Measurements from ENCODE around the gene STARD13. TPM values are rescaled to one million over a fixed set of nuclear protein-coding genes. Genes with fewer than 3 reads are reported as not detected.

The STARD13 gene
- total and polyA plus RNA-seq, 4 donors: 2.7 to 15.3 (median 5.7) TPM

DNA sequence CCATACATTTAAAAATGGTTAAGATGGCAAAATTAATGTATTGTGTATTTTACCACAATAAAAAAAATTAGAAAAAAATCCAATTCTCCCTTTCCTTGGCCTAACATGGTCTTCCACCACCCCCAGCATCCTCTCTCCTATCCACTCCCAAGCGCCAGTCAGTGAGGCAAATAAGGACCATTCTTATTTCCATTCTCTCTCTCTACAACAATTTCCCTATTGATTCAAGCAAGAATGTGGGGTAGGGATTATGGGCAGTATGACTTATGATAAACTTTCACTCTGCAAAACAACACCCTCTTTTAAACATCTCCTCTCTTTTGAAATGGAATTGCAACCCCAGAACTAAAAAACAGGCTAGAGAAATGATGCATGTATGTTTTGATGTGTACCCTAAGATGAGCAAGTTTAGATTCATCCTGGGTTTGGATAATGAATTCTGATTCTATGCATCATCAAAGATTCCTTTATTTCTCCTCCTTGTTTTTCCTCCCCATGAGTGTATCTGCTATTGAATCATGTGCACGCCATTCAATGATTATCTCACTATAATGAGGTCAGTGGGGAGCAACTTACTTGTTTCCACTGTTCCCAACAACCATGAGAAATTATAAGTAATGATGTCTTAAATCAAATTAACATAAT is 3.5 kb downstream of the STARD13 start:
- Histone ChIP-seq H3K4me1 (ENCODE audit: control insufficient read depth in 4 of 4, insufficient read depth in 4 of 4, low read length in 3 of 4) (peaks cover 13 to 48% (median 30%) of the 10 kb centered on the region in 4 donors), H3K27ac (ENCODE audit: low read depth in 1 of 2, low read length in 2 of 2) (no peak overlapping the region), H3K9me3 (ENCODE audit: control insufficient read depth in 4 of 4, low read length in 3 of 4) (no peaks in the 10 kb centered on the region), H3K9ac (ENCODE audit: low read depth in 1 of 2, low read length in 2 of 2) (no peak overlapping the region), H3K36me3 (ENCODE audit: control insufficient read depth in 4 of 4, insufficient read depth in 3 of 4, low read depth in 1 of 4, low read length in 3 of 4) (no peaks in the 10 kb centered on the region), H3K4me3 (ENCODE audit: low read depth in 1 of 3, low read length in 3 of 3) (no peak overlapping the region), H3K27me3 (ENCODE audit: control insufficient read depth in 4 of 4, insufficient read depth in 4 of 4, low read length in 3 of 4) (no peaks in the 10 kb centered on the region)
- TF ChIP-seq RXRA (IDR thresholded peaks at IDR 0.05) (no peak), GABPA (IDR thresholded peaks at IDR 0.05 in 1 of 2, conservative IDR thresholded peaks at IDR 0.05 in 1 of 2) (no peak), YY1 (IDR thresholded peaks at IDR 0.05) (no peak), RAD21 (IDR thresholded peaks at IDR 0.05) (no peak), HNF4A (conservative IDR thresholded peaks at IDR 0.05) (no peak), FOXA2 (IDR thresholded peaks at IDR 0.05) (no peak), TAF1 (conservative IDR thresholded peaks at IDR 0.05) (no peak), SP1 (IDR thresholded peaks at IDR 0.05) (no peak)
- TF ChIP-seq, protein P1, sequence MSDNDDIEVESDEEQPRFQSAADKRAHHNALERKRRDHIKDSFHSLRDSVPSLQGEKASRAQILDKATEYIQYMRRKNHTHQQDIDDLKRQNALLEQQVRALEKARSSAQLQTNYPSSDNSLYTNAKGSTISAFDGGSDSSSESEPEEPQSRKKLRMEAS (IDR thresholded peaks at IDR 0.05): no peak
- TF ChIP-seq, protein P2, sequence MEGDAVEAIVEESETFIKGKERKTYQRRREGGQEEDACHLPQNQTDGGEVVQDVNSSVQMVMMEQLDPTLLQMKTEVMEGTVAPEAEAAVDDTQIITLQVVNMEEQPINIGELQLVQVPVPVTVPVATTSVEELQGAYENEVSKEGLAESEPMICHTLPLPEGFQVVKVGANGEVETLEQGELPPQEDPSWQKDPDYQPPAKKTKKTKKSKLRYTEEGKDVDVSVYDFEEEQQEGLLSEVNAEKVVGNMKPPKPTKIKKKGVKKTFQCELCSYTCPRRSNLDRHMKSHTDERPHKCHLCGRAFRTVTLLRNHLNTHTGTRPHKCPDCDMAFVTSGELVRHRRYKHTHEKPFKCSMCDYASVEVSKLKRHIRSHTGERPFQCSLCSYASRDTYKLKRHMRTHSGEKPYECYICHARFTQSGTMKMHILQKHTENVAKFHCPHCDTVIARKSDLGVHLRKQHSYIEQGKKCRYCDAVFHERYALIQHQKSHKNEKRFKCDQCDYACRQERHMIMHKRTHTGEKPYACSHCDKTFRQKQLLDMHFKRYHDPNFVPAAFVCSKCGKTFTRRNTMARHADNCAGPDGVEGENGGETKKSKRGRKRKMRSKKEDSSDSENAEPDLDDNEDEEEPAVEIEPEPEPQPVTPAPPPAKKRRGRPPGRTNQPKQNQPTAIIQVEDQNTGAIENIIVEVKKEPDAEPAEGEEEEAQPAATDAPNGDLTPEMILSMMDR (IDR thresholded peaks at IDR 0.05; ENCODE audit: low read depth, low read length, missing input control): no peak
- TF ChIP-seq, protein P3, sequence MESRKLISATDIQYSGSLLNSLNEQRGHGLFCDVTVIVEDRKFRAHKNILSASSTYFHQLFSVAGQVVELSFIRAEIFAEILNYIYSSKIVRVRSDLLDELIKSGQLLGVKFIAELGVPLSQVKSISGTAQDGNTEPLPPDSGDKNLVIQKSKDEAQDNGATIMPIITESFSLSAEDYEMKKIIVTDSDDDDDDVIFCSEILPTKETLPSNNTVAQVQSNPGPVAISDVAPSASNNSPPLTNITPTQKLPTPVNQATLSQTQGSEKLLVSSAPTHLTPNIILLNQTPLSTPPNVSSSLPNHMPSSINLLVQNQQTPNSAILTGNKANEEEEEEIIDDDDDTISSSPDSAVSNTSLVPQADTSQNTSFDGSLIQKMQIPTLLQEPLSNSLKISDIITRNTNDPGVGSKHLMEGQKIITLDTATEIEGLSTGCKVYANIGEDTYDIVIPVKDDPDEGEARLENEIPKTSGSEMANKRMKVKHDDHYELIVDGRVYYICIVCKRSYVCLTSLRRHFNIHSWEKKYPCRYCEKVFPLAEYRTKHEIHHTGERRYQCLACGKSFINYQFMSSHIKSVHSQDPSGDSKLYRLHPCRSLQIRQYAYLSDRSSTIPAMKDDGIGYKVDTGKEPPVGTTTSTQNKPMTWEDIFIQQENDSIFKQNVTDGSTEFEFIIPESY (IDR thresholded peaks at IDR 0.05): no peak
- 97% methylated on average over 2 of the region's 2 CpGs for WGBS
- no peak for DNase-seq (ENCODE audit: low spot score)

DNA sequence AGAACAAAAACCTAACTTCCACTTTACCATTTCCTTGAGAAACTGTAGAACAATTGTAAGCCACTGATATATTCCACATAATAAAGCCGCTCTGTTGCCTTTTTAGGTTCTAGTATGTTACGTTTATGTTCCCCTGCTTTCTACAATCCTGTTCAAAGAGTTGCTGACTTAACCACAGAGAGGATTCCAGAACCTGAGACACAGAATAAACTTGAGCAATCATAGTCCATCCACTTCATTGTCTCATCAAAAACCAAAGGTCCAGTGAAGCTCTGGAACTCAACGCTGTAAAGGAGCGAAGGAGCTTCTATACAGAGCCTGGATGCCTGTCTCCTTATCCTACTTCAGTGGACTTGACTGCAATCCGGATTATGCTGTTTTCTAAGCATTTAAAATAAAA is 4.6 kb downstream of the STARD13 start:
- H3K27ac ChIP-seq (ENCODE audit: low read depth in 1 of 2, low read length in 2 of 2): peak overlapping the region; percentile 38 to 89
- peaks cover 16 to 51% (median 30%) of the 10 kb centered on the region in 4 donors for H3K4me1 ChIP-seq (ENCODE audit: control insufficient read depth in 4 of 4, insufficient read depth in 4 of 4, low read length in 3 of 4)
- H3K36me3 ChIP-seq (ENCODE audit: control insufficient read depth in 4 of 4, insufficient read depth in 3 of 4, low read depth in 1 of 4, low read length in 3 of 4): no peaks in the 10 kb centered on the region
- no peak overlapping the region for H3K9ac ChIP-seq (ENCODE audit: low read depth in 1 of 2, low read length in 2 of 2)
- no peaks in the 10 kb centered on the region for H3K9me3 ChIP-seq (ENCODE audit: control insufficient read depth in 4 of 4, low read length in 3 of 4)
- no peaks in the 10 kb centered on the region for H3K27me3 ChIP-seq (ENCODE audit: control insufficient read depth in 4 of 4, insufficient read depth in 4 of 4, low read length in 3 of 4)
- H3K4me3 ChIP-seq (ENCODE audit: low read depth in 1 of 3, low read length in 3 of 3): no peak overlapping the region
- TF ChIP-seq, protein P1 (IDR thresholded peaks at IDR 0.05): no peak
- TF ChIP-seq HNF4A (conservative IDR thresholded peaks at IDR 0.05): peak in 1 of 2 donors; percentile 27
- WGBS: 83% methylated on average over 5 of the region's 5 CpGs
- no peak for DNase-seq (ENCODE audit: low spot score)

DNA sequence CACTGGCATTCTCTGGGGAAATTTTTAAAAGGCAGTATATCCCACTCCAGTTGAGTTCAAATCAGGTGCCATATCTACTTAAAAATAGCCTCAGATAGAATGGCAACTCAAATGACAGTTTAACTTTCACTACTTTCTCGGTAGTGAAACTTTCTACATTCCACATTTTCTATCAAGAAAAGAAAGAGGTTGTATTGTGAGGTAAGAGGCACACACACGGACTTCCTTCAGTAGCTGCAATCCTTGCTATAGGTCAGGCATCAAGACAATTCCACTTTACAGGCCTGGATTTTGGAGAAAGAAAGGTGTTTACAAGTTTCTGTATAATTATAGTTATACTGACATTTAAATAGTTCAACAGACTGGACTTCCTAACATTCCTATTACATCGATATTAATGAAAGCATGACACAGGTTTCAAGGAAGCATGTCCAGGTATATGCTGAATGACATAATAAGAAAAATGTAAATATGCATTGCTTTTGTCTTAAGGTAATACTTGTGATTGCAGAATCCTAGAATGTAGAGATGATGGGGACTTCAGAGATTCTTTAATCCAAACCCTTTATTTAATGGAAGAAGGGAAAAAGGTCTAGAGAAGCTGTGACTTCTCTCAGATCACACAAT is 5.2 kb downstream of the STARD13 start:
- DNase-seq (ENCODE audit: low spot score): no peak
- WGBS: 77% methylated on average over 3 of the region's 3 CpGs
- TF ChIP-seq NR2F2 (IDR thresholded peaks at IDR 0.05) (no peak), FOXA2 (IDR thresholded peaks at IDR 0.05) (no peak), JUND (IDR thresholded peaks at IDR 0.05) (no peak), RAD21 (IDR thresholded peaks at IDR 0.05) (no peak), RXRA (IDR thresholded peaks at IDR 0.05) (no peak), SP1 (IDR thresholded peaks at IDR 0.05) (no peak), HNF4G (IDR thresholded peaks at IDR 0.05) (no peak), FOXA1 (IDR thresholded peaks at IDR 0.05) (no peak), TAF1 (conservative IDR thresholded peaks at IDR 0.05) (no peak), HNF4A (conservative IDR thresholded peaks at IDR 0.05) (no peak)
- TF ChIP-seq, protein P2 (IDR thresholded peaks at IDR 0.05; ENCODE audit: low read depth, low read length, missing input control): no peak
- TF ChIP-seq, protein P4, sequence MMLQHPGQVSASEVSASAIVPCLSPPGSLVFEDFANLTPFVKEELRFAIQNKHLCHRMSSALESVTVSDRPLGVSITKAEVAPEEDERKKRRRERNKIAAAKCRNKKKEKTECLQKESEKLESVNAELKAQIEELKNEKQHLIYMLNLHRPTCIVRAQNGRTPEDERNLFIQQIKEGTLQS (IDR thresholded peaks at IDR 0.05): no peak
- TF ChIP-seq, protein P1 (IDR thresholded peaks at IDR 0.05): no peak
- TF ChIP-seq, protein P3 (IDR thresholded peaks at IDR 0.05): no peak

More for the DNA sequence above, 5.2 kb downstream of the STARD13 start:
- Histone ChIP-seq H3K4me1 (ENCODE audit: control insufficient read depth in 4 of 4, insufficient read depth in 4 of 4, low read length in 3 of 4) (peaks cover 16 to 55% (median 32%) of the 10 kb centered on the region in 4 donors), H3K9me3 (ENCODE audit: control insufficient read depth in 4 of 4, low read length in 3 of 4) (no peaks in the 10 kb centered on the region), H3K4me3 (ENCODE audit: low read depth in 1 of 3, low read length in 3 of 3) (no peak overlapping the region), H3K27me3 (ENCODE audit: control insufficient read depth in 4 of 4, insufficient read depth in 4 of 4, low read length in 3 of 4) (no peaks in the 10 kb centered on the region), H3K36me3 (ENCODE audit: control insufficient read depth in 4 of 4, insufficient read depth in 3 of 4, low read depth in 1 of 4, low read length in 3 of 4) (no peaks in the 10 kb centered on the region), H3K9ac (ENCODE audit: low read depth in 1 of 2, low read length in 2 of 2) (no peak overlapping the region), H3K27ac (ENCODE audit: low read depth in 1 of 2, low read length in 2 of 2) (peak overlapping the region; percentile 38 to 89)

Measured in liver (tissue), 9 donors.